ENCODE measurements around the gene GINS2.
A peak's percentile ranks its signal among the peaks of the same experiment; 100 is the strongest.

Gene GINS2

DNA sequence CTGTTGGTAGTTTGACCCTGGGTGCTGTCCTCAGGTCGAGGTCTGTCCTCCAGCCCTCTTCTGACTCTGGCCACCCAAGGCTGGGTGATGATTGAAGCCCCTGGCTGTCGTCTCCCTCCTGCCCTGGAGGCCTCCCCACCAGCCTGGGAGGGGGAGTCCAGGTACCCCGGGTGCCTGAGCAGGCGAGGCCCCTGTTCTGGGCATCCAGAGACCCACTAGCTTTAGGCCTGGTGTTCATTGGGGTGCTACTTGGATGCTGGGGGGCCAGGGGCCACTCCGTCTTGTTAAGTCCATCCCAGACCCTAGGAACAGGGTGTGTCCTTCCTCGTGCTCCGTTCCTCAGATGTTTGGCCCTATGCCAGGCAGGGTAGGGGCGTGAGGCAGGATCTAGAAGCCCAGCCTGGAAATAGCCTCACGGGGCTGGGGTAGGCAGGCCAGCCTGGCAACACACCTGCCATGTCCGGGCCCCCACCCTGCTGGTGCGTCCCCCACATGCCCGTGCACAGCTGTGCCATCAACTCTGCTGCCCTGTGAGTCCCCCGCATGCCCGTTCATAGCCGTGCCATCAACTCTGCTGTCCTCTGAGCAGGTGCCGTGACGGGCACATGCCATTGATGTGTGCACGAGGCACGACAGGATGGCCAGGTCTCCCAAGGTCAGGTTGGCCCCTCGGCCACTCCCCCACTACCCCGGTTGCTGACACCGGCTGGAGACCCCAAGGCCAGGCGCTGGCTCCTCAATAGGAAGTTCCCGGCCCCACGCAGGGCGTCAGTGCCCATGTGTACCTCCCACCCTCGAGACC lies 36.9 kb downstream of the GINS2 start:
- no peak for DNase-seq

DNA sequence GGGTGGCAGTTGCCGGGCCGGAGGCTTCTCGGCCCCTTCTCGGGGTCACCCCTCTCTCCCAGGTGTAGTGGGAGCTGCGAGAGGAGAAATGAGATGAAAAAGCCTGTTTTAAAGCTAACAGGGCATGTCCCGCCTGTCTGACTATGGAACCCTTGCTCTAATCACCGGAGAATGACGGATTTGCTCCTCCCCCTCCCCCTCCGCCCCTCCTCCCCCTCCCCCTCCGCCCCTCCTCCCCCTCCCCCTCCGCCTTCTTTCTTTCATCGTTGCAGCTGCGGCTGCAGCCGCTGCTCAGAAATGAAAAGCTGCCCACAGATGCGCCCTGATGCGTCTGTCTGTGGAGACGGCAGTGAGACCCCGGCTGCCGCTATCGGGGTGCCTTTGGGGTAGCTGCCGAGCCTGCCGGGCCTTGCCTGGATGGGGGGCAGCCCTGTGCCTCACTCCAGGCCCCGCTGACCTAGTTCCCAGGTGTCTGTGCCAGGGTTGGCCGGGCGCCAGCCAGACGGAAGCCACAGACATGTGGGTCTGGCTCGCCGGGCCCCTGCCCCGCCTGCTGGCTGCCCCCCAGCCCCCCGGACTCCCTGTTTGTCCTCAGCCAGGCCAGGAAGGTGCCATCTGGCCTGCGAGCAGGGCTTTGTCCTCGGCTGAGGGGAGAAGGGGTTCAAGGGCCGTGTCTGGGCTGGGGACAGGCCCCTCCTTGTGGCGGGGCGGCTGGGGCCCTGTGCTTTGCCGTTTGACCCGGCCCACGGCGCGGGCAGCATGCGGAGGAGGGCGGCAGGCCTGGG lies 37.7 kb downstream of the GINS2 start:
- DNase-seq, result no peak

DNA sequence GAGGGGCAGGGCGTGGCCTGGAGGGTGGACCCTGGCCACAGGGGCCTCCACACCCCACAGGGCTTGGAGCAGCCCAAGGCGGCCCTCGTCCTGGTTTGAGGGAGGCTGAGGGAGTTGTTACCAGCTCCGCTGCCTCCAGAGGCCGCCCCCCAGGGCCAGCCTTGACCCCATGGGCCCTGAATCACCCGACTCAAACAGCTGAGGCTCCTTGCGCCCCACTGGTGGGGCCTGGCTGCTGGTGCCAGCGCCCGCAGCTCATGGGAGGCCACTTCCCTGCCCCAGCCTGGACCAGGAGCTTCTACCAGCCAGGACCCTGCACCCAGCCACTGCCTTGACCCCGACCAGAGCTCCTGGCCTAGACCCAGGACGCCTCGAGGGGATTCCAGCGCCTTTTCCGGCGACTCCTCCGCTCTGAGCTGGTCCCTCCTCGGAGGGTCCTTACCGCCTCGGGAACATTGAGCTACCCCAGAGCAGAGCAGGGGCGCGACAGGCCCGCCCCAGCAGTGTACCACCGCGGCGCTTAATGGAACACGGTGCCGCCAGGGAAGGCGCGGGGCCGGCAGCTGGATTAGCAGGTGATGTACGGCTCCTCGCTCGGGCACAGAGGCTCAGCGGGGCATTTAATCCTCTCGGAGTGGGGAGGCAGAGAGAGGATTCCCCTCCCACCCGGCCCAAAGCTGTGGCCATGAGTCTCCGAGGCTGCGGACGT lies 38.5 kb downstream of the GINS2 start:
- DNase-seq, result no peak

DNA sequence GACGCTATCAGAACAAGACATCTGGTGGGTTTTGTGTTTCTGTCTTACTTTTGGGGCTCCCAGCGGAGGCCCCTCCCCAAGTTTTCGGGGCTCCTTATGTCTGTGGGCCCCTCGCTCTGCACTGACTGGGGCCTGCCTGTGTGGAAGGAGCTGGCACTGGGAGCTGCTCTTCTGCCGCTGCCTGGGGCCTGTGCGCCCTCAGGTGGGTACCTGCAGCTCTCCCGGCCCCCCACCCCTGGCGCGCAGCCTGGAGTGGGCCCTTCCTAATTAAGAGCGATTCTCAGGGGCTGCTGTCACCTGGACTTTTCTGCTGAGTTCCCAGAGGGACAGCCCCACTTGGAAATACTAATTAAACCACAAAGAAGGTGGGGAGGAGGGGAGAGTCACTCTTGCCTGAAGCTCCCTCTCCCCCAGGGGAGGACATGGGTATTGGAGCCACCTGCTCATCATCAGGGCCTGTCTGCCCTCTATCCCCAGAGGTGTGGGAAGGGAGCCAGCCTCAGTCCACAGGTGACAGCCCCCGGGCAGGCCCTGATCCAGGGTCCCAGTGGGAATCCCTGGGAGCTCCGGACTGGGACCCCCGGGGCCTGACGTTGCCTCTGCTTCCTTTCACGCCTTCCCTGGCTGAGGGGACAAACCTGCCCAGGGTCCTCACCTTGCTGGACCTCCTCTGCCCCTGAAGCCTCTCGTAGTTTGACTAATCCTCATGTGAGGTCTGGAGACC lies 39.2 kb downstream of the GINS2 start:
- peak; percentile 25 for DNase-seq

DNA sequence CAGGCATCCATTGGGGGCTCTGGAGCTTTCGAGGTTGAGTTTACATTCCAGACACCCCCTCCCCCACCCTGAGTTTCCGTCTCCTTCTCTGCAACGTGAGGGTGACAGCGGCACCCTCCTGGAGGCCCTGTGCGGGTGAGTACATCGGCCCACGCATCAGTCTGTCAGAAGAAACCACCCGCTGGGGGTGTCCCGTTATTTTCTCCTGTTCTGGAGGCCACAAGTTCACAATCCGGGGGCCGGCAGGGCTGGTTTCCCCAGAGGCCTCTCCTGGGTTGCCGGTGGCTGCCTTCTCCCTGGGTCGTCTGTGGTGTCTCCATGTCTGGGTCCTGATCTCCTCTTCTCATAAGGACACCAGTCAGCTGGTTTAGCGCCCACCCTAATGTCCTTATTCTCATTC lies 39.9 kb downstream of the GINS2 start:
- no peak for DNase-seq

DNA sequence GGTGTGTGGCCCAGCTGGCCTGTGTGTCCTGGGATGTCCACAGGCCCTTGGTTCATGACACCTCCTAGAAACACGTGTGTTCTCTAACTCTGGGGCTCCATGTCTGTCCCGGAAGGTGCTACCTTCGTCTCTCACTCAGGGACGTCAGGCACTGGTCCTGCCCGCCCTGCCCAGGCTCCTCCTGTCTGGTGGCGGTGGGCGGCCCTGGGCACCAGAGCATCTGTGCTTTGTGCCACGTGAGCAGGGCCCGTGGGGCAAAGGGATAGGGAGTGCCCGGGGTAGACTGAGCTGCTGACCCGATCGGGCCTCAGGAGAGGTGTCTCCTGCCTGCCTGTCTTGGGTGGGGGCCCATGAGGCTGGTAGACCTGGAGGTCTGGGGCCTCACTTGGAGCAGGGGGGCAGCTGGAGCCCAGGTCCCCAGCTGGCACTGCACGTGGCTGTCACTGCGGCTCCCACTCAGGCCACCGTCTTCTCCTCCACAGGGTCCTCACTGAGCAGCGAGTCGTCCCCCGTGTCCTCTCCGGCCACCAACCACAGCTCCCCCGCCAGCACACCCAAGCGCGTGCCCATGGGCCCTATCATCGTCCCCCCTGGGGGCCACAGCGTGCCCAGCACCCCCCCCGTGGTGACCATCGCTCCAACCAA lies 40.6 kb downstream of the GINS2 start:
- no peak for DNase-seq

DNA sequence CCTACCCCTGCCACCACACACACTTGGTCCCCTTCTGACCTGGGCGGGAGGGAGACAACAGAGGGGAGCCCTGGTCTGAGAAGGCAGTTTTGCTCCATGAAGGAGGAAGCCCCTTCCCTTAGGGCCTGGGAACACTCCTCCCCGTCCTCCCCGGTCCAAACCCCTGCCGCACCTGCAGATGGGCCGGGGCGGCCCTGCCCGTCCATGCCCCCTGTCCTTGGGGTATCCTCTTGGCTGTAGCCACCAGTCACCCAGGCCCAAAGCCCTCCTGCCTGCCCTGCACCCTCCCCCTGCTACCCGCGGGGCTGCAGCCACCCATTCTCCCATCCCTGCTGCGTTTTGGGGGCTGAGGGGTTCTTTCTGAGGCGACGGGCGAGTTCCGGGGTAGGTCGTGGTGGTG lies 41.8 kb downstream of the GINS2 start:
- DNase-seq, result no peak

DNA sequence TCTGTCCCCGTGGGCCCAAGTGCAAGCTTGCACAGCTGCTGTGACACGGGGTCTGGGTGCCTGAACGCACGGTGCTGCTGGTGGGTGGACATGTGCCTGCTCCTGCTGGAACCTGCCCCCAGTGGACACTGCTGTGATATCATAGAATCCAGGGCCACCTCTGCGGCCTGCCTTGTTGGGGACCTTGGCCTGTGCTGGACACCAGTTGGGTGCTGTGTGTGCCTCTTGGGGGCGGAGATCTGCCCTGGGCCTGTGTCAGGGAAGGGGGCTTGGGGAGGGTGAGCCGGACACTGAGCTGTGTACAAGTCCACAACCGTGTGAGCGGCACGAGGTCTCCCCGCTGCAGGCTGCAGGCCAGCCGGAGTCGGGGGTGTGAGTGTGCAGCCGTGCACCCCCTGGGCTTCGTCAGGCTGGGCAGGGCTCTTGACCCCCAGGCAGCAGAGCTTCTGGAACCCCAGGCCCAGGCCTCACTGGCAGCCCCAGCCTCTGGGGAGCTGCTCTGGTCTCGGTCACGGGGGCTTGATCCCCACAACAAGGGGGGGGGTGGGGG lies 42.3 kb downstream of the GINS2 start:
- no peak for DNase-seq

DNA sequence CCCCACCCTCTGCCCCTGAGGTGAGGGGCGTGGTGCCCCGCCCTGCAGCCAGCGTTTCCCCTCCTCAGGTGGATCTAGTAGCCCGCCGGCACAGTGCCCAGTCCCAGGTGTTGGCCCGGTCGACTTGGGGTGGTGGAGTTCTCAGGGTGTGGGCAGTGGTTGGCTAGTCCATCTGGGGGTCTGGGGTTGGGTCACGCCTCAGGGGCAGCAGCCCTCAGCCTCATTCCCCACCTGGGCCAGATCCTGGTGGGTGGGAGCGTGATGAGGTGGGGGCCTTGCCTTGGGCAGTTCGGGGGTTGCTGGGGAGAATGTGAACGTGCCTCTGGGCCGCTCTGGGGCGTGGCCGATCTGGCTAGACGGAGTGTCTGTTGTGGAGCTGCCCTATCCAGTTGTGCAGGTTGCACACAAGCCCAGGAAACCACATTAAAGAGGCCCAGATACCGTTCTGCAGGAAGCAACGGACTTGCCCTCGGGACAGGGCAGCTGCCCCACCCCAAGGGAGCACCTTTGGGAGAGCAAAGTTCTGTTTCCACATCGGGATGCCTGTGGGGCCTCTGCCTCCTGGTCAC lies 43.6 kb downstream of the GINS2 start:
- no peak for DNase-seq

DNA sequence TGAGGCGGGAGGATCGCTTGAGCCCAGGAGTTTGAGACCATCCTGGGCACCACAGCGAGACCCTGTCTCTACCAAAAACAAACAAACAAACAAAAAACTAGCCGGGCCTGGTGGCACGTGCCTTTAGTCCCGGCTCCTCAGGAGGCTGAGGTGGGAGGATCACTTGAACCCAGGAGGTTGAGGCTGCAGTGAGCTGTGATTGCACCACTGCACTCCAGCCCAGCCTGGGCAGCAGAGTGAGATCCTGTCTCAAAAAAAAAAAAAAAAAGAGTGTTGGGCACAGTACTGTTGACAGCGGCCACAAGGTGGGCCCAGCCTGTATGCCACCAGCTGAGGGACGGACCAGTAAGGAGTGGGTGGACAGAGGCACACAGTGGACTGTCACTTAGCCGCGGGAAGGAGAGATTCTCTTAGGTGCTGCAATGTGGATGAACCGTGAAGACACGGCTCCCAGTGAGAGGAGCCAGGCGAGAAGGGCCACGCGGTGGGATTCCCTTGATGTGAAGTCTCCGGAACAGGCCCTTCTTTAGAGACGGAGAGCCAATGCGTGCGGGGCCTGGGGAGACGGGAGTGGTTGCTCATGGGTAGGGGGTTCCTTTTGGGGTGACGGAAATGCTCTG lies 44.6 kb downstream of the GINS2 start:
- no peak for DNase-seq

DNA sequence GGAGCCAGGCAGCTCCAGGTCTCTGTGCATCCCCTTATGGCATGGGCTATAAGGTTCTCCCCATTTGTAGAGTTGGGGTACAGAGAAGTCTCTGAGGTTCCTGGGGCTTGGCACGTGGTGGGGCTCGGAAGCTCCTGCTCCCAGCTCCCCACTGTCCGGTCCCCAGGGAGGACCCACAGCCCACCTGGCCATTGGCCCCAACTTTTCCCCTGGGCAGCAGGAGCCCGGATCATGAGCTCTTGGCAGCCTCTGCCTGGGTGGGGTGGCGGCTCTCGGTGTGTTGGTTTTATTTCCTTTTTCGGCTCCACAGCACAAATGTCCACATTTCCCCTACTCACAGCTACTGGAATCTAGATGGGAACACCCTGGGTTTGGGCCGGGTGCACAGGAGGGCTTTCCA lies 45.1 kb downstream of the GINS2 start:
- no peak for DNase-seq

DNA sequence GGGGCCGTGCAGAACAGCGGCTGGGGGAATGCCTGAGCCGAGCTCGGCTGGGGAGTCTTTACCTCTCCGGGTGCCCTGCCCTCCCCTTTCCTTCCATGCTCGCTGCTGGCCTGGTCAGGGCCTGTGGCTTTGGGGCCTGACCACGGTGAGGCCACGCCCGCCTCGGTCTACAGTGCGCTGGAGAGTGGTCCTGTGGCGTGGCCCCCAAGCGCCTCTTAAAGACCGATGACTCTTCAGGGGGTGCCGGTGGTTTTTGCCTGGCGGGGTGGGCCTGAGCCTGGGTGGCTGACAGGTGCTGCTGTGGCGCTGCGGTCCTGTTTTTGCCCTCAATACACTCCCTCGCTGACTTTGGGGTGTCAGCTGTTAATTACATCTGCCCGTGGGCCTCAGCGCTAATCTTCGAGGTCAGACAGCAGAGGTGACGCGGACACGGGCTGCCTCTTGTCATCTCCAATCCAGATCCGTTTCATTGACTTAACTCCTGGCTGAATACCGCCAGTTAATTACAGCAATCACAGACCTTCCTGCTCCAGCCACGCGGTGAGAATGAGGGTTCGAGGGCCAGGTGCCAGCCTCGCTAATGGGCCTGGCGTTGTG lies 45.9 kb downstream of the GINS2 start:
- no peak for DNase-seq

DNA sequence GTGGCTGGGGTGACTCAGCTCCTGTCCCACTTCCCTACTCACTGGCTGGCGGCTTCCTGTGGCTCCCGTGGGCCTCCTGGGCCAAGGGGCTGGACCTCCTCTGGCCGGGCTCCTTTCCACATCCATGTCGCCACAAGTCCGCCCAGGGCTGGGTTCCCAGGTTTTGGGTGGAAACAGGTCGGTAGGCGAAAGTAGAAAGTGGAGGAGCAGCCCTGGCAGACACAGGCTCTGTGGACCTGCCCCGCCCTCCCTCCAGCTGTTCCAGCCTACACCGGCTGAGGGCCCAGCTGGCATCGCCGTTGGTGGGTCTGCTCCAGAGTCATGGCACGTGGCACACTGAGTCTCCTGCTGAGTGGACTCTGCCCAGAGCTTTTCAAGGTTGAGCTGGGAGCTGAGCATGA lies 47.0 kb downstream of the GINS2 start:
- no peak for DNase-seq

DNA sequence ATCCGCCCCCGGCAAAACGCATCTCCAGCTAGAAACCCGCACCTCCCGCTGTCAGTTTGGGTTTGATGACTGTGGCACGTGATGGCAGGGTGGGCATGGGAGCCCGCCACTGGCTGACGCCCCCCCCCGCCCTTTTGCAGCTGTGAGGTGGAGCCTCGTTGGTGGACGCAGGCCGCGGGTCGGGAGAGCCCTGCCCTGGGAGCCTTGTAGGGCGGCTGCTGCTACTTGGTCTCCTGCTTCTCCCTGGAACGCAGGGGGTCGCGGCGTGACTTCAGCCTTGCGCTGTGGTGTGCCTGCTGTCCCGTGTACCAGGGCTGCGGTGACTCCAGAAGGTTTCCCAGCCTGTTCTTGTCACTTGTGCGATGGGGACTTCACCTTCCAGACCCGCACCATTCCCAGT lies 47.4 kb downstream of the GINS2 start:
- no peak for DNase-seq

DNA sequence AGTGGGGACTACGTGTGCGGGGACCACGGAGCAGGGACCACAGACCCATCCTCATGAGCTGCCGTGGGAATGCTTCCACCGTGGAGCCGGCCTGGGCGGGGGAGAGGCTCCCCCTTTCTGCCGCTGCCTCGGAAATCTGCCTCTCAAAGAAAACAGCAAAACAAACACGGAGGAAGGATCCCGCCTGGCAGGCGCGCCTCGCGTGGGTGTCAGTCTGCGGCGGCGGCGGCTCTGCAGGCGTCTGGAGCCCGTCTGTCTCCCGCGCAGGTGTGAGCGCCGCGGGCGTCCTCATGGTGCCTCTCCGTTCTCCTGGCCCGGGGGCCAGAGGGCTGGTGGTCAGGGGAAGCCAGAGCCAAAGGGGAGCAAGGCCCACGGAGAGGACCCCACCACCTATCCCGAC lies 48.2 kb downstream of the GINS2 start:
- no peak for DNase-seq

DNA sequence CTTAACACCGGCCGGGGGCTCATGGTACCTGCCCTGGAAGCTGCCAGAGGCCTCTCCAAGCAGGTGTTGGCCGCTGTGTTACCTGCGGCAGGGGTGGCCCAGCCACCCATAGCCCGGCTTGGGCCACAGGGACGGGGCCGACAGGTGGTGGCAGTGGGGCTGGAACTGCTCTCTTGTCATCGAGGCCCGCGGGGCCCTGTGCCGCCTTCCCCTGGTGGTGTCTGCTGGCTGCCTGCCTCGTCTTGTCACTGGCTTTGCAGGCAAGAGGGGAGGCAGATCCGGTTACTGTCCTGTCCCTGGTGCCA lies 48.5 kb downstream of the GINS2 start:
- DNase-seq, result no peak

DNA sequence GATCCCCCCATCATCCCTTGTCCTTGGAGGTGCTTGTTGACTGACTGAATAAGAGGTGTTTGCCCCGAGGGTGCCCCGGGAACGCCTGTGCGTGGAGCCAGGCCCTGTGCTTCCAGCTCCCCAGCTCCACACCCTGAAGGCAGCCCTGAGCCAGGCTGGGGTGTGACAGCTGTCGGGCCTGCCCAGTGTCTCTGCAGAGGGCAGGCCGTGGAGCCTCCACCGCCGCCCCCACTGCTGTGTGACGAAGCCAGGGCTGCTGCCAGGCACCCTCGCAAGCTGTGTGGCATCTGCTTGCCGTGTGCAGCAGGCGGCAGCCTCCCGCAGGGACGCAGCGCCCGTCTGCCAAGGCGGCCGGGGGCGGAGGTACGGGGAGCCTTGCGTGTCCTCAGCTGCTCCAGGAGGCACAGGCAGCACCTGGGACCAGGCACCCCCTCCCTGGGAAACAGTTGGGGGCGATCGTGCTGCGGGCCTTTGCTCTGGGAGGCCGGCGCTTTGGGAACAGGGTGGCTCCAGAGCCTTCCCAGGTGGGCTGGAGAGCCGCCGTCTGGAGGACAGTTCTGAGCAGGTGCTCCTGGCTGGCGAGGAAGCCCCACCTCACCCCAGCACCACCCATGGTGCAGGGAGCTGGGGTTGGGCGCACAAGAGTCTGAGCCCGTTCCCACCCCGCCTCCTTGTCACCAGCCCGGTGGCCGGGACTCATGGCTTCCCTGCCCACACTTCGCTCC lies 49.1 kb downstream of the GINS2 start:
- DNase-seq, result peak; percentile 74

DNA sequence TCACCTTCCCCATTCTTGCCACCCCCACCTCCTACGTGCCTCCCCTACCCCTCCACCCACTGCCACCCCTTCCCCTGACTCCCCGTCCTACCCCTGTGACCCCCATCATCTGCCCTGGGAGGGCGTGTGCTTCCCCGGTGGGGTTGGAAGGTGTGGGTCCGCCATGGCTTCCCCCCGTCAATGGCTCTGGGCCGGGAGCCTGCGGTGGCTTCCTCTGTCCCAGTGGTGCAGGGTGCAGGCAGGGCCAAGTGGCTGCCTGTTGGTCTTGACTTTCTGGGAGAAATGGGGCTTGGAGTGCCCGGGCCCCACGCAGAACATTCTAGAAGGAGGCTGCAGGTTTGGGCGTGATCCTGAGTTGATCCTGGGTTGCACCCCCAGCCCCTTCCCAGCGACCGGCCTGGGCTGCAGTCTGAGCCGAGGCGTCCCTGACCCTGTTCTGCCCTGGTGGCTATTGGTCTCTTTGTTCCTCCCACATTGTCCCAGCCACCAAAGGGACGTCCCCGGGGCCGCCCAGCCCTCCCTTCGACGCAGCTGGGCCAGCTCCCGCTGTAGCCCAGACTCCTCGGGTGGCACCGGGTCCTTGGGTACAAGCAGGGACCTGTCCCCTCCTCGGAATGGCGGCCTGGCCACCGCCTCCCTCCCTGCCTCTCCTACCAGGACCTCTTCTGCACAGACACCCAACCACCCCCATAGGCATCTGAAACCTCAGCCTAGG lies 49.9 kb downstream of the GINS2 start:
- no peak for DNase-seq

DNA sequence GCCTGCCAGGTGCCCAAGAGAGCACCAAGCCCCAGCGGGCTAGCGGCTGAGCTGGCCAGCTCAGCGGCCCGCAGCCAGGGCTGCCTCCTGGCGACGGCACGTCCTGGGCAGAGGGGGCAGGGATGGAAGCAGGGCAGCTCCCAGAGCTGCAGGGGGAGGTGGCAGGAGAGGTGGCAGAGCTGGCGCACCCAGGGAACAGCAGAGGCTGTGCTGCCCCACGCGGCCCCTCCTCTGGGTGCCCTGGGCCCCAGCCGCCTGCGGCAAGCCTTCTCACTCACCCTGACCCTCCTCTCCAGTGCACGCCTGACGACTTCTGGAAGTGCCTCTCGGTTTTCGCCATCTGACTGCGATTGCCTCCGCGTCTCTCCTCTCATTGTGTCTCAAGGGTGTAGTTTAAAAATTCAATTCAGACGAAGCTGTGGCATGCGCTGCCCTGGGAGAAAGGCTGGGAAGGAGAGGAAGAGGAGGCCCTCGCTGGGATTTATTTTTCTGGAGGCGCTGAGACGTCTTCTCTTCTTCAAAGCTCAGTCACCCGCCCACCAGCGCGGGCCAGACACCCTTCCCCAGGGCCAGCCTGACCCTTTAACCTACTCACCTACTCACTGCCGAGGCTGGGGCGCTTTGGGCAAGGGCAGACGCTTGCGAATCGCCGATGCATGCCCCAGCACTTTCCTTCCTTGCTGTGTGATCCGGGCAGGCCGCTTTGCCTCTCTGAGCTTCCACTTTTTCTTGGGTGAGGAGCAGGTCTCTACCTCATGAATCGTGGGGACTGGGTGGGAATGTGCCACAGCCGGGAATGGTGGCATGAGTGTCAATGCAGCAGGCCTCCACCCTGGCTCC lies 50.7 kb downstream of the GINS2 start:
- DNase-seq, result no peak
